HG03139 (cell line): ENCODE measurements around the gene PFKL.

ENCODE experiments used
- ATAC-seq: cut with Tn5 transposase; IDR thresholded peaks from one replicate; pipeline ENCODE4 v1.9.1; 2021; ENCODE audit not compliant: unreplicated experiment

The PFKL gene

GRCh38 chr21:44325386-44326271, 25.8 kb downstream of the PFKL start:
- no peak for ATAC-seq

- ATAC-seq = no peak
Measured at GRCh38 chr21:44326272-44326647, 26.4 kb downstream of the PFKL start.

GRCh38 chr21:44326716-44327602, 27.1 kb downstream of the PFKL start:
- ATAC-seq = no peak

- ATAC-seq = no peak
Measured at GRCh38 chr21:44327603-44327974, 27.7 kb downstream of the PFKL start.

GRCh38 chr21:44328242-44328895, 28.5 kb downstream of the PFKL start:
- no peak for ATAC-seq

GRCh38 chr21:44329086-44329889, 29.4 kb downstream of the PFKL start:
- ATAC-seq = no peak

- ATAC-seq = no peak
Measured at GRCh38 chr21:44329971-44330681, 30.3 kb downstream of the PFKL start.

- no peak for ATAC-seq
Measured at GRCh38 chr21:44330698-44331097, 30.8 kb downstream of the PFKL start.

GRCh38 chr21:44331209-44331608, 31.4 kb downstream of the PFKL start:
- ATAC-seq = no peak

- no peak for ATAC-seq
Measured at GRCh38 chr21:44331650-44332307, 31.9 kb downstream of the PFKL start.

GRCh38 chr21:44332383-44332782, 32.5 kb downstream of the PFKL start:
- ATAC-seq = no peak

- ATAC-seq = no peak
Measured at GRCh38 chr21:44332965-44333364, 33.1 kb downstream of the PFKL start.

GRCh38 chr21:44333509-44334328, 33.9 kb downstream of the PFKL start:
- no peak for ATAC-seq

- ATAC-seq = no peak
Measured at GRCh38 chr21:44334329-44335030, 34.6 kb downstream of the PFKL start.

- no peak for ATAC-seq
Measured at GRCh38 chr21:44335266-44336059, 35.6 kb downstream of the PFKL start.

- ATAC-seq = no peak
Measured at GRCh38 chr21:44337449-44337848, 37.6 kb downstream of the PFKL start.
